ENCODE results near the gene AKR1C2.
"Not testable (repeated sequence)": the region's sequence is repeated elsewhere in the genome, so short reads cannot be mapped to it uniquely, and the experiment has no call there.

AKR1C2 gene

GRCh38 chr10:5003127-5004029 lies at the start of gene AKR1C2:
AKR1C2 (minus strand) TSS chr10:5003857; CDS start chr10:5003835, 22 bp downstream.
- DNase-seq = not testable (repeated sequence)

GRCh38 chr10:5052951-5053500 lies 49.4 kb upstream of the AKR1C2 start:
- not testable (repeated sequence) for DNase-seq

- no peak for DNase-seq
Measured at GRCh38 chr10:5047912-5048628, 44.4 kb upstream of the AKR1C2 start.

DNA sequence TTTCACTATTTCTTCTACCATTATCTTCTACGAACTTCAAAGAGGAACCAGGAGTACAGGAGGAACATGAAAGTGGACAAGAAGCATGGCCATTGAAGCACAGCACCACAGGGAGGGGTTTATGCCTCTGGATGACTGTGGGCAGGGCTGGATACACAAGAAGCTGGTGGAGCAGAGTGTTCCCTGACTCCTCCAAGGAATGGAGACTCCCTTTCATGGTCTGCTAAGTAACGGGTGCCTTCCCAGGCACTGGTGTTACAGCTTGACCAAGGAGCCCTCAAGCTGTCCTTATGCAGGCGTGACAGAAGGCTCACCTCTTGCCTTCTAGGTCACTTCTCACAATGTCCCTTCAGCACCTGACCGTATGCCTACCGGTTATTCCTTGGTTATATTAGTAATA lies 43.4 kb upstream of the AKR1C2 start:
- DNase-seq = not testable (repeated sequence)

DNA sequence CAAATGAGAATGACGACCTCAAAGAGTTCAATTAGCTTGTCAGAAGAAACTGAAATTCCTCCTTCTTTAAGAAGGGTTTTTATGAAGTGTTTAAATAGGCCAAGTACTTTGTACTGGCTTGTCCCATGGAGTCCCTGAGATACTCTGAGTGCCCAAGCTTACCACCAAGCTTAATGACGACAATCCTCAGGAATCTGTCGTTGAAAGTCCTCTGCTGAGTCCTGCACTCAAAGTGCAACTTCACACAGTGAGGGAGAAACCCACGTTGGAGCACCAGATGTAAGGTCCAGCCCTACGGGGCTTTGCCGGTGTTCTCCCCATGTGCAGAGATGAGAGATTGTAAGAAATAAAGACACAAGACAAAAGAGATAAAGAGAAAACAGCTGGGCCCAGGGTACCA lies 42.8 kb upstream of the AKR1C2 start:
- no peak for DNase-seq

DNA sequence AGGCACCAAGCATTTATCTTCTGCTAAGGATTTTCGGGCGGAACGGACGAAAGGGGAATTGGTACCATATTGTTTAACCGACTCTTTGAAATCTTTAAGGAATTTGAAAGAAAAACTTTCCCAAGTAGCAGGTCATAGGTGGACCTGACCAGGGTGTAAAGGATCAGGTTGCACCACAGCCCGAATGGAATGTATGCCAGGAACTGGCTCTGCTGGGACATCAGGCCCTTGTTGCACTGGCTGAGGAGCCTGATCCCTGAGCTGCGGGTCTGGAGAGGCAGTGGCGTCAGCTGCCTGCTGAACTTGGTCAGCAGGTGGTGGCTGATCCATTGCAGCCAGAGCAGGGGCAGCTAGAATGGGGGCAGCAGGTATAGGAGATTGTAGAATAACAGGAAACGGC lies 41.4 kb upstream of the AKR1C2 start:
- DNase-seq = no peak

- no peak for DNase-seq
Measured at GRCh38 chr10:5043716-5044115, 40.1 kb upstream of the AKR1C2 start.

DNA sequence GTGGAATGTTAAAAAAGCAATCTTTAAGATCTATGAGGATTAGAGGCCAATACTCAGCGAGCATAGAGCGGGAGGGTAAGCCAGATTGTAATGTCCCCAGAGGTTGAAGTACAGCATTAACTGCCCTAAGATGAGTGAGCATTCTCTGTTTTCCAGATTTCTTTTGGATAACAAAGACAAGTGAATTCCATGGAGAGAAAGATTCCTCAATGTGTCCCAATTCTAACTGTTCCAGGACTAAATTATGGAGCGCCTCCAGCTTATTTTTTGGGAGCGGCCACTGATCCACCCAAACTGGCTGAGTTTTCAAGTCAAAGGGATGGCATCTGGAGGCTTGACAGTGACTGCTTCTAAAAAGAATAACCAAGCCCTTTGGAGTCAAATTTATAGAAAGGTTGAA lies 39.3 kb upstream of the AKR1C2 start:
- DNase-seq = no peak

- no peak for DNase-seq
Measured at GRCh38 chr10:5041471-5042023, 37.9 kb upstream of the AKR1C2 start.

DNA sequence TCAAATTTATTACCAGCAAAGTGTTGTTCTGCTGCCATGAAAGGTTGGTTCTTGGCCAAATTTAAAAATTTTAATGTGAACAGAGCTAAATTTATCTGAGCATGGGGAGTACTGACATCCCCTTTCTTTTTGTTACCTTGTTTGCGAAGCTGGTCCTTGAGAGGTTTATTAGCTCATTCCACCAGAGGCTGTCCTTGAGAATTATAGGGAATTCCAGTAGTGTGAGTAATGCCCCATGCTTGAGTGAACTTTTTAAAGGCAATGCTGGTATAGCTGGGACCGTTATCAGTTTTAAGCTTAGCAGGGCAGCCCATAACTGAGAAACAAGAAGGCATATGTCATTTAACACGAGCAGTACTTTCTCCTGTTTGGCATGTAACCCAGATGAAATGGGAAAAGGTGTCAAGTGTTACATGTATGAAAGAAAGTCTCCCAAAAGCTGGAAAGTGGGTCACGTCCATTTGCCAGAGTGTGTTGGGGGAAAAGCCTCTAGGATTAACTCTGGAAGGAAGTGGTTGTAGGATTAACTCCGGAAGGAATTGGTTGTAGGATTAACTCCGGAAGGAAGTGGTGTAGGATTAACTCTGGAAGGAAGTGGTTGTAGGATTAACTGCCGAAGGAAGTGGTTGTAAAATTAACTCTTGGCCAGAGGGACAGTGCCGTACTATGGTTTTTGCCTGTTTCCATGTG lies 37.3 kb upstream of the AKR1C2 start:
- DNase-seq = no peak

GRCh38 chr10:5040010-5040673 lies 36.5 kb upstream of the AKR1C2 start:
- DNase-seq = no peak

GRCh38 chr10:5038733-5039132 lies 35.1 kb upstream of the AKR1C2 start:
- DNase-seq = no peak

GRCh38 chr10:5038101-5038500 lies 34.4 kb upstream of the AKR1C2 start:
- no peak for DNase-seq

GRCh38 chr10:5036511-5036910 lies 32.9 kb upstream of the AKR1C2 start:
- no peak for DNase-seq

DNA sequence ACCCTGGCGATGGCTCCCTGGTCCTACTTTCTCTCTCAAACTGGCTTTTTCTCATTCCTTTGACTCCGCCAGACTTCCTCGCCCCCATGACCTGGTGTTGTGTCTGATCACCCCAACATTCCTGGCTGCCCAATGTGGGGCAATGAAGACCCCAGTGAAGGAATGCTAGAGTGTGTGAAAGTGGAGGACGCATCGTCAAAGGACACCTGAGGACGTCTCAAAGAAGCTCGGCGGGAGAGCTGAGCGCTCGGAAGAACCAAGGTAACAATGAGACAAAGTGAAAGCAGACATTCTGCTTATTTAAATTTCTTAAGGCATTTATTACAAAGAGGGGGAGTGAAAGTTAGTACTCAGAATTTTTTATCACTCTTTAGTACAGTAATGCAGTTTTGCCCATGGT lies 31.7 kb upstream of the AKR1C2 start:
- no peak for DNase-seq

DNA sequence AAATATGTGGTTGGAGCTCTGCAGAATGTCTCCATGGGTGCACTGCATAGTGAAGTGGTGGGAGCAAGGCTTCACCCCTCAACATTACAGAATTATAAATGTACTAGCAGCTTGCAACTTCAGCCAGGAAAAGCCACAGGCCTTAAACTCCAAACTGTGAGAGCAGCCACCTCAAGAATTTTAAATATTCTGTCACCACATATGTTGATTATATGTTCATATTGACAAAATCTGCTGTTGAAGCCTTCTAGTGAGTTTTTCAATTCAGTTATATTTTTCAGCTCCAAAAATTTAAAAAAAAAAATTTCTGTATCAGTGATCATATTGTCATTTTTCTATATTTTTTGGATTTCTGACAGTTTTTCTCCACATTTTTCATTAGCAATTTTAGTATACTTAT lies 30.9 kb upstream of the AKR1C2 start:
- DNase-seq = no peak

DNA sequence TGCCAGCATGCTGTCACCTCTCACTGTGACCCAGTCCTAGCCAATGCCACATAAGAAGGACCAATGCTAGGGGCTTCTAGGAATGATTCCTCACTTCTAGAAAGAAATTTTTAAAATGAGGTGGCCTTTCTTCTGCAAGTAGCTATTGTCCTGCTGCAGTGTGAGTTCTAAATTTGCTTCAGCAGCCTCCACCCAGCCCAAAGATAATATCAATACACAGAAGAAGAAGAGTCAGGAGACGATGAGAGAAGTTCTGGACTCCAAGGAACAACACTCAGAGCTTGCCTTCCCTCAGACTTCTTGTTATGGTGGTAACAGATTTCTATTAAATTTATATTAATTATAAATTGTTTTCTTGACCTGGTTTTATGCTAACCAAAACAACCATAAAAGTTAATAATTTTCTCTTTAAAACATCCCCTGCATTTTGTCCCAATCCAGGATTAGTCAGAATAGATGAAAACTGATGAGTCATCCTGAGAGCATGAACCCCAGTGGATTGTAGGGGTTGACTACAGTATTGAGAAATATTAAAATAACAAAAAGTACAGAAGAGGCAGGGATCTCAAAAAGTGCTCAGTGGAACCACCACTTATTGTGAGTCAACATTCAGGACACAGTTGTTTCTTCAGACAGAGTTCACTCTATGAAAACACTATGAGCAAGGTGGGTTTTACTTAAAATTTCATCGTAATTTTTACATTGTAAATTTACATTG lies 29.6 kb upstream of the AKR1C2 start:
- DNase-seq = no peak

DNA sequence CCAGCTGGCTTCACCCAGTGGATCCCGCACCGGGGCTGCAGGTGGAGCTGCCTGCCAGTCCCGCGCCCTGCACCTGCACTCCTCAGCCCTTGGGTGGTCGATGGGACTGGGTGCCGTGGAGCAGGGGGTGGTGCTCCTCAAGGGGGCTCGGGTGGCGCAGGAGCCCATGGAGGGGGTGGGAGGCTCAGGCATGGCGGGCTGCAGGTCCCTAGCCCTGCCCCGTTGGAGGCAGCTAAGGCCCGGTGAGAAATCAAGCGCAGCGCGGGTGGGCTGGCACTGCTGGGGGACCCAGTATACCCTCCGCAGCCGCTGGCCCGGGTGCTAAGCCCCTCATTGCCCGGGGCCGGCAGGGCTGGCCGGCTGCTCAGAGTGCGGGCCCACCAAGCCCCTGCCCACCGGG lies 28.8 kb upstream of the AKR1C2 start:
- DNase-seq = not testable (repeated sequence)

GRCh38 chr10:5031588-5031987 lies 27.9 kb upstream of the AKR1C2 start:
- not testable (repeated sequence) for DNase-seq

DNA sequence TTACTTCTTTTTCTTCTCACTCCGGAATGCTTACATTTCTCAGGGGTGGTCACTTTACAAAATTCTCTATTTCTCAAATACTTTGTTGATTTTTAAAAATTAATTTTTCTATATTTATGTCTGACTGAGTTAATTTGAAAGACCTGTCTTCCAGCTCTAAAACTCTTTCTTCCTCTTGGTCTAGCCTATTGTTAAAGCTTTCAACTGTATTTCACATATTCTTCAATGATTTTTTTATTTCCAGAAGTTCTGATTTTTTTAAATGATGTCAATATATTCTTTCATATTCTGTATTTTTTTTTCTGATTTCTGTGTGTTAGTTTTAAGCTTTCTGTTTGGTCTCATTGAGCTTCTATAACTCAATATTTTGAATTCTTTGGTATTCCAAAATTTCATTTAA lies 27.3 kb upstream of the AKR1C2 start:
- DNase-seq = no peak

GRCh38 chr10:5025461-5025881 lies 21.8 kb upstream of the AKR1C2 start:
- not testable (repeated sequence) for DNase-seq
